Pericardium fibroblast (primary cell): Measurements from ENCODE around the gene ITPKA. TPM values are rescaled to one million over a fixed set of nuclear protein-coding genes. Genes with fewer than 3 reads are reported as not detected.

Experiments
- total RNA-seq: library from RNA; depleted of rRNA; stranded (reverse); fragments of >200 nt; gene quantifications from 2 replicates; pipeline ENCODE4 v1.2.3, GENCODE V29; 2015

Gene ITPKA
- 2.8 and 4.8 TPM in 2 replicates for total RNA-seq

GRCh38 chr15:41493205-41493901 is at the start of gene ITPKA:
TSS of gene ITPKA (plus strand) at chr15:41493874. CDS start at chr15:41493928, 54 bp downstream.

GRCh38 chr15:41513506-41514227 is 20.0 kb downstream of the ITPKA start, which contains the start of gene LTK:
TSS of gene LTK (minus strand) at chr15:41513827. CDS start at chr15:41513709, 118 bp downstream.

Other genes with a start within 250 kb of the ITPKA start
- 0.58 TPM in 1 of 2 replicates, not detected in the other for gene OIP5, start 161.3 kb upstream of the ITPKA start, total RNA-seq
- 10.1 and 10.9 TPM in 2 replicates for gene NUSAP1, start 161.0 kb upstream of the ITPKA start, total RNA-seq
- gene NDUFAF1, start 91.4 kb upstream of the ITPKA start, total RNA-seq = 9.9 and 27.1 TPM in 2 replicates
- gene RTF1, start 76.8 kb upstream of the ITPKA start, total RNA-seq = 12.9 and 28.1 TPM in 2 replicates
- not detected in 2 replicates for gene LTK, start 20.0 kb downstream of the ITPKA start, total RNA-seq
- 19.8 and 21.6 TPM in 2 replicates for gene RPAP1, start 50.4 kb downstream of the ITPKA start, total RNA-seq
- 15.4 and 24.0 TPM in 2 replicates for gene TYRO3, start 65.3 kb downstream of the ITPKA start, total RNA-seq
- 11.3 and 14.2 TPM in 2 replicates for gene MGA, start 166.5 kb downstream of the ITPKA start, total RNA-seq